ENCODE data around the gene B4GAT1.

DNA sequence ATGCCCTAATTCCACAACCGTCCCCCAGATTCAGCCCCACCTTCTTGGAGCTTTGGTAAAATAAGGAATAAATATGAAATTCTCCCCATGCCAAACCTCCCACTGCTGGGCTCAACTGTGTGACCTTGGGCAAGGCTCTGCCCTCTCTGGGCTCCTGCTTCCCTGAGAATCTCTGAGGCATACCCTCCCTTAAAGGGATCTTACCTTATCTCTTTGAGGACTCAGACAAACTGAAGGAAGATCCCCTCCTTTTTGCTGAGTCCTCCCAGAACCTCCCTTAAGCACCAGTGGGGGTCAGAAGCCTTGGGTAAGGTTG is 33.3 kb downstream of the B4GAT1 start:
- TF ChIP-seq, protein P1, sequence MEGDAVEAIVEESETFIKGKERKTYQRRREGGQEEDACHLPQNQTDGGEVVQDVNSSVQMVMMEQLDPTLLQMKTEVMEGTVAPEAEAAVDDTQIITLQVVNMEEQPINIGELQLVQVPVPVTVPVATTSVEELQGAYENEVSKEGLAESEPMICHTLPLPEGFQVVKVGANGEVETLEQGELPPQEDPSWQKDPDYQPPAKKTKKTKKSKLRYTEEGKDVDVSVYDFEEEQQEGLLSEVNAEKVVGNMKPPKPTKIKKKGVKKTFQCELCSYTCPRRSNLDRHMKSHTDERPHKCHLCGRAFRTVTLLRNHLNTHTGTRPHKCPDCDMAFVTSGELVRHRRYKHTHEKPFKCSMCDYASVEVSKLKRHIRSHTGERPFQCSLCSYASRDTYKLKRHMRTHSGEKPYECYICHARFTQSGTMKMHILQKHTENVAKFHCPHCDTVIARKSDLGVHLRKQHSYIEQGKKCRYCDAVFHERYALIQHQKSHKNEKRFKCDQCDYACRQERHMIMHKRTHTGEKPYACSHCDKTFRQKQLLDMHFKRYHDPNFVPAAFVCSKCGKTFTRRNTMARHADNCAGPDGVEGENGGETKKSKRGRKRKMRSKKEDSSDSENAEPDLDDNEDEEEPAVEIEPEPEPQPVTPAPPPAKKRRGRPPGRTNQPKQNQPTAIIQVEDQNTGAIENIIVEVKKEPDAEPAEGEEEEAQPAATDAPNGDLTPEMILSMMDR (IDR thresholded peaks at IDR 0.05 in 8 of 11, conservative IDR thresholded peaks at IDR 0.05 in 3 of 11), result no peak
- TF ChIP-seq POLR2AphosphoS5 (IDR thresholded peaks at IDR 0.05), result no peak
- TF ChIP-seq POLR2A (IDR thresholded peaks at IDR 0.05), result no peak

All from spleen (tissue), 7 donors.